ENCODE data around the gene LRRC15. TPM values are rescaled to one million over a fixed set of nuclear protein-coding genes. Genes with fewer than 3 reads are reported as not detected.

LRRC15 gene
- total RNA-seq, 2 experiments from 2014 or later, result not detected

DNA sequence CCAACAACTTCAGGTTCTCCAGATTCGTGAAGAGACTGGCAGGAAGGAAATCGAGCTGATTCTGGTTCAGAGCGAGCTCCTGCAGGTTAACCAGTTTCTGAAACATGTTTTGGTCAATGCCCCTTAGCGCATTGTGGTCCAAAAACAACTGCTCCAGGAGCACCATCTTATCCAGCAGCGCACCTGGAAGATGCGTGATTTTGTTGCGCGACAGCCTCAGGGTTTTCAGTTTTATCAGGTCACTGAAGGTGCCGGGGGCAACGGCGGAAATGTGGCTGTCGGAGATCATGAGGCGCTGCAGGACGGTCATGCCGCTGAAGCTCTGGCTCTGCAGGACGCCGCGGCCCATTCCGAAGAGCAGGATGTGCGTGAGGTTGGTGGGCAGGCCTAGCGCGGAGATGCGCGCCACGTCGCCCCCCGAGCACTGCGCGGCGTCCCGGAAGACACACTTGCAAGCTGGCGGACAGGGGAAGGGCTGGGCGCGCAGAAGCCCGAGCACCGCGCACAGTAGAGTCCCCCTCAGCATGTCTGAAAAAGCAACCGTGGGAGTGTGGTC, 28.3 kb upstream of the LRRC15 start:
- TF ChIP-seq, protein P1, sequence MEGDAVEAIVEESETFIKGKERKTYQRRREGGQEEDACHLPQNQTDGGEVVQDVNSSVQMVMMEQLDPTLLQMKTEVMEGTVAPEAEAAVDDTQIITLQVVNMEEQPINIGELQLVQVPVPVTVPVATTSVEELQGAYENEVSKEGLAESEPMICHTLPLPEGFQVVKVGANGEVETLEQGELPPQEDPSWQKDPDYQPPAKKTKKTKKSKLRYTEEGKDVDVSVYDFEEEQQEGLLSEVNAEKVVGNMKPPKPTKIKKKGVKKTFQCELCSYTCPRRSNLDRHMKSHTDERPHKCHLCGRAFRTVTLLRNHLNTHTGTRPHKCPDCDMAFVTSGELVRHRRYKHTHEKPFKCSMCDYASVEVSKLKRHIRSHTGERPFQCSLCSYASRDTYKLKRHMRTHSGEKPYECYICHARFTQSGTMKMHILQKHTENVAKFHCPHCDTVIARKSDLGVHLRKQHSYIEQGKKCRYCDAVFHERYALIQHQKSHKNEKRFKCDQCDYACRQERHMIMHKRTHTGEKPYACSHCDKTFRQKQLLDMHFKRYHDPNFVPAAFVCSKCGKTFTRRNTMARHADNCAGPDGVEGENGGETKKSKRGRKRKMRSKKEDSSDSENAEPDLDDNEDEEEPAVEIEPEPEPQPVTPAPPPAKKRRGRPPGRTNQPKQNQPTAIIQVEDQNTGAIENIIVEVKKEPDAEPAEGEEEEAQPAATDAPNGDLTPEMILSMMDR (conservative IDR thresholded peaks at IDR 0.05; ENCODE audit: low read length), result no peak
- TF ChIP-seq EZH2phosphoT487 (IDR thresholded peaks at IDR 0.05; ENCODE audit: borderline replicate concordance, low read depth, low read length), result no peak
- no peak overlapping the region for H3K4me3 ChIP-seq (ENCODE audit: low read depth, low read length, poor library complexity, severe bottlenecking)
- intact Hi-C loops (cut with micrococcal nuclease; ENCODE audit: unreplicated experiment), result no loop called here
- no peaks in the 10 kb centered on the region for H3K9me3 ChIP-seq (ENCODE audit: low read length)
- H3K79me2 ChIP-seq (ENCODE audit: insufficient read depth, low read depth, low read length), result no peaks in the 10 kb centered on the region
- no peaks in the 10 kb centered on the region for H3K36me3 ChIP-seq (ENCODE audit: insufficient read depth, low read length)
- no peak overlapping the region for H2AFZ ChIP-seq (ENCODE audit: low read length)
- H3K4me1 ChIP-seq (ENCODE audit: insufficient read depth, low read length, poor library complexity, severe bottlenecking), result peaks cover 9% of the 10 kb centered on the region
- ChIA-PET POLR2A (interaction anchor here (0.5 to 0.6 kb wide), 2 partner anchors 96 to 240 kb away, joined by 3 read pairs; no protein-coding TSS in a partner anchor), CTCF (ENCODE audit: unreplicated experiment) (no interaction called here)
- BruUV-seq (replicated peaks), result no TSS peak
- no peak overlapping the region for H3K4me2 ChIP-seq (ENCODE audit: low read length)
- DNase-seq (ENCODE audit: low spot score), result no peak
- no peak overlapping the region for H3K27ac ChIP-seq (ENCODE audit: low read depth, low read length, poor library complexity, severe bottlenecking)
- H4K20me1 ChIP-seq (ENCODE audit: insufficient read depth, low read length), result no peaks in the 10 kb centered on the region
- H3K9me2 ChIP-seq (ENCODE audit: insufficient read depth, low read length), result no peaks in the 10 kb centered on the region

DNA sequence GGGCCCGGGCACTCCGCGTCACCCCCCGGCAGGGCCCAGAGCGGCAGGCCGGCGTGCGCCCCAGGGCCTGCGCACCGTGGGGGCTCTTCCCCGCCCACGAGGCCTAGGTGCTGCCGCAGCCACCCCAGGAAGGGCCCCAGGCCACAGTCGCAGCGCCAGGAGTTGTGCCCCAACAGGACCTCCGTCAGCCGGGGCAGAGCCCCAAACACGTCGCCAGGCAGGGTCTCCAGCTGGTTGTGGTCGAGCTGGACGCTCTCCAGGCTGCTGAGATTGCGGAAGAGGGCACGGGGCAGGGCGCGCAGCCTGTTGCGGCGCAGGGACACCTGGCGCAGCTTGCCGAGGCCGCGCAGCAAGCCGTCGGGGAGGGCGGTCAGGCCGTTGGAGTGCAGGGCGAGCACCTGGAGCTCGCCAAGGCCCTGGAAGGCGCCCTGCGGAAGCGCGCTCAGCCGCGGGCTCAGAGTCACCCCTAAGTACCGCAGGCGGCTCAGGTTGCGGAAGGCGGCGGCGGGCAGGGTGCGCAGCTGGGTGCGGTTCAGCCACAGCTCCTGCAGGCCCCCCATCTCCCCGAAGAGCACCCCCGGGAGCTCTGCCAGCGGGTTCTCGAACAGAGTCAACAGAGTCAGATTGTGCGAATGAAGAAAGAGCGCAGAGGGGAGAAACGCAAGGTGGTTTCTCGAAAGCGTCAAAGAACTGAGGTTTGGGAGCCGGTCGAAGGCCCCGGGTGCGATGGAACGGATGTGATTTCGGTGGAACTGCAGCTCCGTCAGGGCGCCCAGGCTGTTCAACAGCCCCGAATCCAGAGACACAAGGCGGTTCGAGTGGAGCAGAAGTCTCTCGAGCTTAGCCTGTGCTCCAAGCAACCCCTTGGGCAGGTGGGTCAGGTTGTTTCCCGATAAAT, 27.6 kb upstream of the LRRC15 start:
- Histone ChIP-seq H3K79me2 (ENCODE audit: insufficient read depth, low read depth, low read length) (no peaks in the 10 kb centered on the region), H3K4me2 (ENCODE audit: low read length) (no peak overlapping the region), H2AFZ (ENCODE audit: low read length) (no peak overlapping the region), H3K27ac (ENCODE audit: low read depth, low read length, poor library complexity, severe bottlenecking) (no peak overlapping the region), H3K4me1 (ENCODE audit: insufficient read depth, low read length, poor library complexity, severe bottlenecking) (peaks cover 9% of the 10 kb centered on the region), H3K36me3 (ENCODE audit: insufficient read depth, low read length) (no peaks in the 10 kb centered on the region), H3K9me2 (ENCODE audit: insufficient read depth, low read length) (no peaks in the 10 kb centered on the region), H3K4me3 (ENCODE audit: low read depth, low read length, poor library complexity, severe bottlenecking) (no peak overlapping the region), H4K20me1 (ENCODE audit: insufficient read depth, low read length) (no peaks in the 10 kb centered on the region), H3K9me3 (ENCODE audit: low read length) (no peaks in the 10 kb centered on the region)
- ChIA-PET POLR2A (no interaction called here), CTCF (ENCODE audit: unreplicated experiment) (interaction anchor here (0.6 kb wide), 1 partner anchor 61 kb away, joined by 3 read pairs; no protein-coding TSS in a partner anchor)
- TF ChIP-seq, protein P1 (conservative IDR thresholded peaks at IDR 0.05; ENCODE audit: low read length), result no peak
- TF ChIP-seq EZH2phosphoT487 (IDR thresholded peaks at IDR 0.05; ENCODE audit: borderline replicate concordance, low read depth, low read length), result no peak
- no peak for DNase-seq (ENCODE audit: low spot score)
- intact Hi-C loops (cut with micrococcal nuclease; ENCODE audit: unreplicated experiment), result no loop called here
- no TSS peak for BruUV-seq (replicated peaks)

DNA sequence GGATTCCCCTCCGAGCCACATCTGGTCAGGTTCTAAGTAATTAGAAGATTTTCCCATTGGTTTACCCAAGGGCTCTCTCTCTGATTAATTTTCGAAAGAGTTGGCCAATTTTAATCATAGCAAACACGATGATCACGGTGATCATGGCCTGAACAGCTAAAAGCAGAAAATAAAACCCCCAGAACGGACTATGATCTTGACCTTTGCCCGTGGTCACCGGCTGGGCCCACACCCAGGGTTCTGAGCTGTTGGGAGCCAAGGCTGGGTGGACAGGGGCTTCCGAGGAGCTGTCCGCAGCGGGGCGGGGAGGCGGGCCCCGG, 27.0 kb upstream of the LRRC15 start:
- Histone ChIP-seq H3K4me3 (ENCODE audit: low read depth, low read length, poor library complexity, severe bottlenecking) (no peak overlapping the region), H3K36me3 (ENCODE audit: insufficient read depth, low read length) (no peaks in the 10 kb centered on the region), H3K4me1 (ENCODE audit: insufficient read depth, low read length, poor library complexity, severe bottlenecking) (peaks cover 9% of the 10 kb centered on the region), H3K9me3 (ENCODE audit: low read length) (0 out of 2 replicates have a peak, but pooled peaks cover 1% of the 10 kb centered on the region), H2AFZ (ENCODE audit: low read length) (no peak overlapping the region), H3K79me2 (ENCODE audit: insufficient read depth, low read depth, low read length) (no peaks in the 10 kb centered on the region), H3K4me2 (ENCODE audit: low read length) (no peak overlapping the region), H3K27ac (ENCODE audit: low read depth, low read length, poor library complexity, severe bottlenecking) (no peak overlapping the region), H3K9me2 (ENCODE audit: insufficient read depth, low read length) (no peaks in the 10 kb centered on the region), H4K20me1 (ENCODE audit: insufficient read depth, low read length) (no peaks in the 10 kb centered on the region)
- intact Hi-C loops (cut with micrococcal nuclease; ENCODE audit: unreplicated experiment), result no loop called here
- DNase-seq (ENCODE audit: low spot score), result no peak
- CTCF ChIA-PET (ENCODE audit: unreplicated experiment), result no interaction called here
- POLR2A ChIA-PET, result interaction anchor here (0.6 kb wide), 1 partner anchor 41 kb away, joined by 5 read pairs; no protein-coding TSS in a partner anchor
- no TSS peak for BruUV-seq (replicated peaks)
- no peak for TF ChIP-seq EZH2phosphoT487 (IDR thresholded peaks at IDR 0.05; ENCODE audit: borderline replicate concordance, low read depth, low read length)
- TF ChIP-seq, protein P1 (conservative IDR thresholded peaks at IDR 0.05; ENCODE audit: low read length), result no peak
